Transverse colon (tissue), 4 donors: ENCODE measurements around the gene KAT6B. TPM values are rescaled to one million over a fixed set of nuclear protein-coding genes. Genes with fewer than 3 reads are reported as not detected.

ENCODE experiments used
- DNase-seq: peaks from one replicate; pipeline ENCODE4 v3.0.0-alpha.2; 2019
- H3K27ac ChIP-seq, 4 donors: fragments of 200-600 bp; sonication (generic); 2 replicates each; pipeline ENCODE4 v1.5.1; 2016 to 2018; ENCODE audit warnings: inconsistent platforms in 4 of 4
- H3K27me3 ChIP-seq: fragments of 200-600 bp; sonication (generic); 2 replicates; pipeline ENCODE4 v1.5.1; 2017; ENCODE audit warnings: inconsistent platforms
- H3K36me3 ChIP-seq, 4 donors: fragments of 200-600 bp; sonication (generic); 2 replicates each; pipeline ENCODE4 v1.5.1; 2017 to 2019; ENCODE audit warnings: inconsistent platforms in 4 of 4
- H3K4me1 ChIP-seq, 4 donors: fragments of 200-600 bp; sonication (generic); 2 replicates each; pipeline ENCODE4 v1.5.1; 2017 to 2020; ENCODE audit warnings: inconsistent platforms in 4 of 4
- H3K4me3 ChIP-seq, 4 donors: fragments of 200-600 bp; sonication (generic); 1 replicate in 1 of 4; 2 replicates in 3 of 4; pipeline versions ENCODE4 v1.5.1 to v1.6.1; 2017 to 2019; ENCODE audit warnings: inconsistent platforms in 4 of 4
- H3K9me3 ChIP-seq, 2 donors: fragments of 200-600 bp; sonication (generic); 2 replicates each; pipeline ENCODE4 v1.5.1; 2017 to 2019; ENCODE audit warnings: inconsistent platforms in 2 of 2
- EP300 ChIP-seq: sonication (generic); formaldehyde crosslinking; IDR thresholded peaks from one replicate; pipeline ENCODE4 v1.6.1; 2017; ENCODE audit warnings: antibody characterized with exemption, low read depth
- POLR2A ChIP-seq: fragments of 450-650 bp; IDR thresholded peaks from one replicate; pipeline ENCODE4 v1.6.1; 2016; ENCODE audit warnings: antibody characterized with exemption, mild to moderate bottlenecking, moderate library complexity
- POLR2AphosphoS5 ChIP-seq, 3 donors: sonication (generic); formaldehyde crosslinking; IDR thresholded peaks; one replicate each; pipeline ENCODE4 v1.6.1; 2016; ENCODE audit warnings: antibody characterized with exemption in 3 of 3
- WGBS, 2 donors: methylation state at CpG; one replicate each; pipeline ENCODE4 v1.1.5; 2018; ENCODE audit warnings: low coverage in 1 of 2; 5-methylcytosine and 5-hydroxymethylcytosine counted together
- in situ Hi-C, 4 donors: fragments of 200-750 bp; cut with MboI; loops; one replicate each; pipeline versions ENCODE4 v1.15.0 to v1.15.1; 2017; ENCODE audit warnings: low sequenced_read_pairs in 3 of 4, low pct_ligation_motif_present in 1 of 4, low pct_unique_long_range_greater_than_20kb in 1 of 4
- intact Hi-C: fragments of 100-400 bp; cut with DNase I; formaldehyde crosslinking; loops from one replicate; pipeline ENCODE4 v1.15.1; 2023; ENCODE audit warnings: low total_unique reads
- total RNA-seq, 4 donors: library from RNA; depleted of rRNA; stranded (reverse); fragments of >200 nt; gene quantifications; one replicate each; pipeline ENCODE4 v1.1.0, GENCODE V29; 2016
- TF ChIP-seq, protein P1 (sequence below), 5 experiments: fragments of 200-600 bp in 3 of 5; fragments of 450-650 bp in 2 of 5; sonication (generic) in 3 of 5; IDR thresholded peaks; 1 replicate in 2 of 5; 2 replicates in 3 of 5; pipeline ENCODE4 v1.5.1; 2016 to 2017; ENCODE audit warnings: antibody characterized with exemption in 5 of 5, inconsistent platforms in 3 of 5, mild to moderate bottlenecking in 2 of 5, moderate library complexity in 1 of 5

The KAT6B gene
- total RNA-seq, 4 donors from 2014 or later = 27.3 to 67.0 (median 54.9) TPM

DNA sequence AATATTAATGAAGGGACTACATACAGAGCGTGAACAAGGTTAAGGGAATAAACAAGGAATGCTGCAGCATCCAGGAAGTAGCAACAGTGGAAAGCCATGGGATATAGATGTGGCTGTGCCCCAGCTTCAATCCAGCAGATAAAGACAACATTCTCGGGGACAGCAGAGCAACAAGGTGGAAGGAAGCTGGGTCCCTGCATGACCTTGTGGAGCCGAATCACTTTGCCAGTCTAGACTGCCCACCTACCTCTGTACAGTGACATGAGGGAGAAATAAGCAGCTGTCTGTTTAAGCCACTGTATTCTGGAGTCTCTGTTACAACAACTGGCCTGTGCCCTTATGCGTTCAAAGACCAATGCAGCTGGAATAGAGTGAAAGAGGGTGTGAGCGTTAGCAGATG is 255.0 kb downstream of the KAT6B start:
- intact Hi-C loops = no loop called here
- in situ Hi-C loops = no loop called here

More for the DNA sequence above, 255.0 kb downstream of the KAT6B start:
- H3K4me1 ChIP-seq = no peaks in the 10 kb centered on the region
- H3K36me3 ChIP-seq = no peaks in the 10 kb centered on the region
- 90 to 91% methylated on average over 5 of the region's 5 CpGs for WGBS, 2 donors
- DNase-seq = no peak
- no peak overlapping the region for H3K4me3 ChIP-seq
- TF ChIP-seq, protein P1, sequence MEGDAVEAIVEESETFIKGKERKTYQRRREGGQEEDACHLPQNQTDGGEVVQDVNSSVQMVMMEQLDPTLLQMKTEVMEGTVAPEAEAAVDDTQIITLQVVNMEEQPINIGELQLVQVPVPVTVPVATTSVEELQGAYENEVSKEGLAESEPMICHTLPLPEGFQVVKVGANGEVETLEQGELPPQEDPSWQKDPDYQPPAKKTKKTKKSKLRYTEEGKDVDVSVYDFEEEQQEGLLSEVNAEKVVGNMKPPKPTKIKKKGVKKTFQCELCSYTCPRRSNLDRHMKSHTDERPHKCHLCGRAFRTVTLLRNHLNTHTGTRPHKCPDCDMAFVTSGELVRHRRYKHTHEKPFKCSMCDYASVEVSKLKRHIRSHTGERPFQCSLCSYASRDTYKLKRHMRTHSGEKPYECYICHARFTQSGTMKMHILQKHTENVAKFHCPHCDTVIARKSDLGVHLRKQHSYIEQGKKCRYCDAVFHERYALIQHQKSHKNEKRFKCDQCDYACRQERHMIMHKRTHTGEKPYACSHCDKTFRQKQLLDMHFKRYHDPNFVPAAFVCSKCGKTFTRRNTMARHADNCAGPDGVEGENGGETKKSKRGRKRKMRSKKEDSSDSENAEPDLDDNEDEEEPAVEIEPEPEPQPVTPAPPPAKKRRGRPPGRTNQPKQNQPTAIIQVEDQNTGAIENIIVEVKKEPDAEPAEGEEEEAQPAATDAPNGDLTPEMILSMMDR (IDR thresholded peaks at IDR 0.05) = no peak
- no peak for TF ChIP-seq EP300
- no peak for TF ChIP-seq POLR2A
- TF ChIP-seq POLR2AphosphoS5 (IDR thresholded peaks at IDR 0.05) = no peak
- no peak overlapping the region for H3K27ac ChIP-seq
- H3K27me3 ChIP-seq = no peaks in the 10 kb centered on the region
- H3K9me3 ChIP-seq = no peaks in the 10 kb centered on the region
